ENCODE measurements around the gene STARD9. TPM values are rescaled to one million over a fixed set of nuclear protein-coding genes. Genes with fewer than 3 reads are reported as not detected.

STARD9 gene
- total RNA-seq, 1 donor from 2014 or later, result 24.4 TPM

DNA sequence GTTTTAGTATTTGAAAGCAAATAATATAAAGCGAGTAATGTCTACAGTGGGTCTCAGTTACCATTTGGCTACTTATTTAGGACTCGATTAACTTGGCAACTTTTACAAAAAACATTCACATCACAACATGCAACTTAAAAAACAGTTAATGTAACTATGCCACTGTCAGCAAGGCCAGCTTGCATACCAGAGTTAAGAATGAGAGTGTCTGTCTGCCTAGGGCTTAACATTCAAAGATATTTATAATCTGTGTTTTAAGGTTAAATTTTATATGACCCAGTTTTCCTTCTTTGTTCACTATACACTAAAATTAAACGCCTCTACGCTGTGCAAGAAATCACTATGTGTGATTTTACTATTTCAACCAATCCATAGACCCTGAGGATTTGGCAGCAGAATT is 166.7 kb downstream of the STARD9 start:
- H3K27me3 Mint-ChIP-seq (ENCODE audit: unreplicated experiment), result no peaks in the 10 kb centered on the region
- H3K4me1 Mint-ChIP-seq (ENCODE audit: unreplicated experiment), result peaks cover 19% of the 10 kb centered on the region
- H3K9me3 Mint-ChIP-seq (ENCODE audit: unreplicated experiment), result no peaks in the 10 kb centered on the region

GRCh38 chr15:42744195-42744594 is 168.8 kb downstream of the STARD9 start:
- Mint-ChIP-seq H3K9me3 (ENCODE audit: unreplicated experiment) (no peaks in the 10 kb centered on the region), H3K27me3 (ENCODE audit: unreplicated experiment) (no peaks in the 10 kb centered on the region), H3K4me1 (ENCODE audit: unreplicated experiment) (peaks cover 8% of the 10 kb centered on the region), H3K4me3 (ENCODE audit: unreplicated experiment) (no peak overlapping the region), H3K27ac (ENCODE audit: unreplicated experiment) (no peak overlapping the region), H3K36me3 (ENCODE audit: unreplicated experiment) (peaks cover 26% of the 10 kb centered on the region)
- DNase-seq (ENCODE audit: extremely low spot score, unreplicated experiment), result no peak
- no peak for TF ChIP-seq CTCF (IDR thresholded peaks at IDR 0.05)

More for the DNA sequence above, 166.7 kb downstream of the STARD9 start:
- Mint-ChIP-seq H3K4me3 (ENCODE audit: unreplicated experiment) (no peak overlapping the region), H3K27ac (ENCODE audit: unreplicated experiment) (peak overlapping the region; percentile 11), H3K36me3 (ENCODE audit: unreplicated experiment) (peaks cover 22% of the 10 kb centered on the region)
- DNase-seq (ENCODE audit: extremely low spot score, unreplicated experiment), result no peak
- TF ChIP-seq CTCF (IDR thresholded peaks at IDR 0.05), result no peak

- peak; percentile 70 for DNase-seq (ENCODE audit: extremely low spot score, unreplicated experiment)
- peaks cover 56% of the 10 kb centered on the region for H3K36me3 Mint-ChIP-seq (ENCODE audit: unreplicated experiment)
- peaks cover 10% of the 10 kb centered on the region for H3K9me3 Mint-ChIP-seq (ENCODE audit: unreplicated experiment)
- H3K4me3 Mint-ChIP-seq (ENCODE audit: unreplicated experiment), result no peak overlapping the region
- TF ChIP-seq CTCF (IDR thresholded peaks at IDR 0.05), result no peak
- no peak overlapping the region for H3K27ac Mint-ChIP-seq (ENCODE audit: unreplicated experiment)
- H3K4me1 Mint-ChIP-seq (ENCODE audit: unreplicated experiment), result no peaks in the 10 kb centered on the region
- no peaks in the 10 kb centered on the region for H3K27me3 Mint-ChIP-seq (ENCODE audit: unreplicated experiment)
Observed at GRCh38 chr15:42749266-42749665, 173.9 kb downstream of the STARD9 start.

GRCh38 chr15:42750306-42750705 is 174.9 kb downstream of the STARD9 start:
- no peak for DNase-seq (ENCODE audit: extremely low spot score, unreplicated experiment)
- TF ChIP-seq CTCF (IDR thresholded peaks at IDR 0.05), result no peak
- no peak overlapping the region for H3K27ac Mint-ChIP-seq (ENCODE audit: unreplicated experiment)
- H3K27me3 Mint-ChIP-seq (ENCODE audit: unreplicated experiment), result no peaks in the 10 kb centered on the region
- H3K9me3 Mint-ChIP-seq (ENCODE audit: unreplicated experiment), result peaks cover 10% of the 10 kb centered on the region
- no peak overlapping the region for H3K4me3 Mint-ChIP-seq (ENCODE audit: unreplicated experiment)
- peaks cover 51% of the 10 kb centered on the region for H3K36me3 Mint-ChIP-seq (ENCODE audit: unreplicated experiment)
- no peaks in the 10 kb centered on the region for H3K4me1 Mint-ChIP-seq (ENCODE audit: unreplicated experiment)

- Mint-ChIP-seq H3K4me1 (ENCODE audit: unreplicated experiment) (no peaks in the 10 kb centered on the region), H3K27me3 (ENCODE audit: unreplicated experiment) (no peaks in the 10 kb centered on the region), H3K27ac (ENCODE audit: unreplicated experiment) (no peak overlapping the region), H3K36me3 (ENCODE audit: unreplicated experiment) (peaks cover 20% of the 10 kb centered on the region), H3K4me3 (ENCODE audit: unreplicated experiment) (no peak overlapping the region), H3K9me3 (ENCODE audit: unreplicated experiment) (peaks cover 17% of the 10 kb centered on the region)
- DNase-seq (ENCODE audit: extremely low spot score, unreplicated experiment), result no peak
- TF ChIP-seq CTCF (IDR thresholded peaks at IDR 0.05), result no peak
Observed at GRCh38 chr15:42759093-42759492, 183.7 kb downstream of the STARD9 start.
